ENCODE measurements around the gene SUGCT.
"Not testable (repeated sequence)": the region's sequence is repeated elsewhere in the genome, so short reads cannot be mapped to it uniquely, and the experiment has no call there.

SUGCT gene

DNA sequence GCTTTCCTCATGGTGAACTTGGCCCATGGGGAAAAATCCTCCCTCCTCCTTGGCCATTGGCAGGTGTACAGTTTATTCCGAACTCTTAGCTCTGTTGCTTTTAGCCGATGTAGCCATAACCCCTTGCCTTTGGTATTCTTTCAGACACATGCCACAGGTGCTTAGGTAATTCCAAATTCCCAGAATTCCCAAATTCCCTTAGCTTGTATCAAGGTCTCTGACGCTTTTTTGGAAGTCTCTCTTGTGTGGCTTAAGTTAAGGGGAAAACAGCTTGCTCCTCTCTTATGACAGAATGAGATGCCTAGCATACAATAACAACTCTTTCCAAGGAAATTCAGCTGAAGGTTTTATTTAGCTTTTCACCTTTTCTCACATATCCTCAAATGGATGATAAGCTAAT, 68.0 kb downstream of the SUGCT start:
- no peak for DNase-seq

DNA sequence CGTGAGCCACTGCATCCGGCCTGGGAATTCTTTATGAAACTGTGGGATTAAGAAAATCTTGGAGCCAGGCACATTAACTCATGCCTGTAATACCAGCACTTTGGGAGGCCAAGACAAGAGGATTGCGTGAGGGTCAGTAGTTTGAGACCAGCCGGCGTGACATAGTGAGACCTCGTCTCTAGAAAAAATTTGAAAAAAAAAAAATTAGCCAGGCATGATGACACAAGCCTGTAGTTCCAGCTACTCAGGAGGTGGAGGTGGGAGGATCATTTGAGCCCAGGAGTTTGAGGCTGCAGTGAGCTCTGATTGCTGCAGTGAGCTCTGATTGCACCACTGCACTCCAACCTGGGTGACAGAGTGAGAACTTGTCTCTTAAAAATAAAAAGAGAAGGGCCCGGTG, 69.8 kb downstream of the SUGCT start:
- no peak for DNase-seq

DNA sequence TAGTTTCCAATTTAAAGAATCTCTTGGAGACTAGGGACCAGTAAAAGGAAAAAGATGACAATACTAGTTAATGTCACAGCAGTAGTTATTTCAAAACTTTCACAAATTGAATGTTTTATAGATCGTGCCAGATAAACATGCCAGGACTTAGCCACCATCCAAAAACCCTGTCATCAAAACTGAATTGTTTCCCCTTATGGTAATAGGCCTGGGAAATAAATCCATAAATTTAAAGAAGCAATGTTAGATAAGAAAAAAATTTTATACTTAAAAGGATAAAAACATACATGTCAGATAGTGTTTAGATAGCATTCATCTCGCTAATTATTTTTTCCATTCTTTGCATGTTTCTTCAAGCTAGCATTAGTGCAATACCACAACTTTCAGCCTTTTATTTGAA, 71.2 kb downstream of the SUGCT start:
- no peak for DNase-seq

DNA sequence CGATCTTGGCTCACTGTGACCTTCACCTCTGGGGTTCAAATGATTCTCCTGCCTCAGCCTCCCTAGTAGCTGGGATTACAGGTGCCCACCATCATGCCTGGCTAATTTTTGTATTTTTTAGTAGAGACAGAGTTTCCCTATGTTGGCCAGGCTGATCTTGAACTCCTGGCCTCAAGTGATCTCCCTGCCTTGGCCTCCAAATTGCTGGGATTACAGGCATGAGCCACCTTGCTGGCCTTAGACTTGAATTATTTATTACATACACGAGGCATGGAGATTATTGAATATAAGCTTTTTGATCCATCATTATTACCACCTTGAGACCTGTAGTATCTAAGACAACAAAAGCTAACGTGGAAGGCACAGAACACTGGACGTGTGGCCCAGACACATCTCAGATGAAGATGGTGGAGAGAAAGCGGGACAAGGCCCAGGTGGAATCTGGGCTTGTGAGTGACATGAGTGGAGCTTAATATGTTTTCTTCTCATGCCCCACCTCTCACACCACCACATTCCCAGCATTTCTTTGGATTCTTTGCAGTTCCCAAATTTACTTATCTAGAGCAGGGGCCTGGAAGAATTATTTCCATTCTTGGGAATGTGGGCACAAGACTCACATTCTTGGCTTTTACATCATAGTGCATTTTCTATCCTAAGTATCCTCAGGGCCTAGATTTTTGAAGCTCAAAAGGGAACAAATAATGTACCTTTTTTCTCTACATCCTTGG, 76.6 kb downstream of the SUGCT start:
- DNase-seq: no peak

DNA sequence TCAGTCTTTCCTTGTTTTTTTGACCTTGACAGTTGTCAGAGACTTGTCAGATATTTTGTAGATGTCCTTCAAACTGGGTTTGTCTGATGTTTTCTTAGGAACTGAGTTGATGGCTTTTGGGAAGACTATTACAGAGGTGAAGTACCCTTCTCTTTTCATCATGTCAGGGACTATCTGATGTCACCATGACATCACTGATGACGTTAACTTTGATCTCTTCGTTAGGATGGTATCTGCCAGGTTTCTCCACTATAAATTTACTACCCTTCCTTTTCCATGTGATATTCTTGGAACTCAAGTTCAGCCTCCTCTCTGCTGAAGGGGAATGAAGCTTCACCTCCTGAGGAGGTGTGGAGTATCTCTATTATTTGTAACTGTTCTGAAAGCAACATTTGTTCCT, 78.5 kb downstream of the SUGCT start:
- no peak for DNase-seq

DNA sequence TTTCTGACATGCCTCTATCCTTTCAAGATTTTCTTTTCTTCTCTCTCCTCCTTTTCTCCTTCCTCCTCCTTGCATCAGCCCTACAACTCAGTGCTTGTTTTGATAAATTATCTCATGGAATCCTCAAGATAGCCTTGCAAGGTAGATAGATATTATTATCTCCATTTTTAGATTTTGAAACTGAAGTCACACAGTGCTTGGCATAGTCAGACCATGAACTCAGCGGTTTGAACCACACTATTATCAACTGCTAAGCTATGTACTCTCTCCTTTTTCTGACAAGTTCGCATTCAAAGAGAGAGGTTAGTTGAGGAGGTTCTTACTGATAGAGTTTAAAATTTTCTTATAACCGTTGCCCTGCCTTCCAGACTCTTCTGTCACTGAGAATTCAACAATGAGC, 79.1 kb downstream of the SUGCT start:
- no peak for DNase-seq

DNA sequence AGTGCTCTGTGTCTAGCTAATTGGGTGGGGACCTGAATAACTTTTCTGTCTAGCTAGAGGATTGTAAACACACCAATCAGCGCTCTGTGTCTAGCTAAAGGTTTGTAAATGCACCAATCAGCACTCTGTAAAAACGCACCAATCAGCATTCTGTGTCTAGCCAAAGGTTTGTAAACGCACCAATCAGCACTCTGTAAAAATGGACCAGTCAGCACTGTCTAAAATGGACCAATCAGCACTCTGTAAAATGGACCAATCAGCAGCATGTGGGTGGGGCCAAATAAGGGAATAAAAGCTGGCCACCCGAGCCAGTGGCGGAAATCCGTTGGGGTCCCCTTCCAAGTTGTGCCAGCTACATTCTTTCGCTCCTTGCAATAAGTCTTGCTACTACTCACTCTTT, 83.8 kb downstream of the SUGCT start:
- DNase-seq: not testable (repeated sequence)

DNA sequence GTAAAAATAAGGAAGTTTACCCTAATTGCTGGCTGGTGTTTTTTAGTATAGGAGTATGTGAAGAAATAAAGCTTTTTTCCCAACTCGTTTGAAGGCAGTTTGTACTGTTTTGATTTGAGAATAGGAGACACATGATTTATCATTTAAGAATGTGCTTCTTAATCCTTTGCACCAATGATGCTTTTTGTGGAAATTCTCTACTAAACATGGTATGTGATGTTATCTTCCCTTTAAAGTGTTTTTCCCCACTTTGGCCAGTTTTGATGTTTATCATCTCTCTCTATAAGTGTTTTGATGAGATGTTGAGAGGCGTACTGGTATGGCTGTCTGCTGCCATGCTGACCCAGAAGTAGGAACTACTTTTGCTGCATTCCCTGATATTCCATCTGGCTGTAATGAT, 85.1 kb downstream of the SUGCT start:
- no peak for DNase-seq

DNA sequence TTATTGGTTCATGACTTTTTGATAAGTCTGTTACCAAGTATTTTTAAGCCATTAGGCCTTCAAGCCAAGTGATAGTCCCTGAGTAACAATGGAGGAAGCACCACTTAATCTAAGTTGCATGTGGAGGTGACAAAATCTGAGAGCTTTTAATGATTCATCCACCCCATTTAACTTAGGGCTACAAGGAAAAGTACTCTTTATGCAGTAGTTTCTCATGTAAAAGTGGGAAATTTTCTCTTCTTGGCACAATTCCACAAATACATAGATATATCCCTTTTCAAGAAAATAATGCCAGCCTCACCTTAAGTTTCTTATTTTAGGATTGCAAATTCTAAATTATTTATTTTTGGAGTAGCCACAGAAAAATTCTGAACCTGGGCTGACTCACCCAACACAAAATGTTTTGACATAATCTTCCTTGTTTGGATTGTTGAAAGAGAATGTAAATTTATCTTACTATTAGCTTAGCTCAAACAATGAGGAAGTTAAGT, 85.7 kb downstream of the SUGCT start:
- no peak for DNase-seq

DNA sequence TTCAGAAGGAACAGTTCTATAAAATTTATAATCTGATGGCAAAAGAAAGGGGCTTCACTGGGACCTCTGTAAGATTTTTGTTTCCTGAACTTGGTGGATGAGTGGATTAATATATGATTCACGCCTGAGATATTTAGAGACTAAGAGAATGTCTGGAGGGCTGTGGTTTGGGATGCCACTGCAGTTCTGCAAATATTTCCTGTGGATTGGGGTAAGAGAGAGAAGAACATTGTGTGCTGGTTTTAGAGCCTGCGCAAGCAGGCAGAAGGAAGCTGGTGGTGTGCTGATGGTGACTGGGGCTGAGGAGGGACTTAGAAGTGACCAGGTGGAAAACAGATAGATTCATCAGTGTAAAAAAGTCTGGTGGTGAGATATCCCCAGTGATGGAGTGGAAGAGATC, 87.0 kb downstream of the SUGCT start:
- DNase-seq: no peak

DNA sequence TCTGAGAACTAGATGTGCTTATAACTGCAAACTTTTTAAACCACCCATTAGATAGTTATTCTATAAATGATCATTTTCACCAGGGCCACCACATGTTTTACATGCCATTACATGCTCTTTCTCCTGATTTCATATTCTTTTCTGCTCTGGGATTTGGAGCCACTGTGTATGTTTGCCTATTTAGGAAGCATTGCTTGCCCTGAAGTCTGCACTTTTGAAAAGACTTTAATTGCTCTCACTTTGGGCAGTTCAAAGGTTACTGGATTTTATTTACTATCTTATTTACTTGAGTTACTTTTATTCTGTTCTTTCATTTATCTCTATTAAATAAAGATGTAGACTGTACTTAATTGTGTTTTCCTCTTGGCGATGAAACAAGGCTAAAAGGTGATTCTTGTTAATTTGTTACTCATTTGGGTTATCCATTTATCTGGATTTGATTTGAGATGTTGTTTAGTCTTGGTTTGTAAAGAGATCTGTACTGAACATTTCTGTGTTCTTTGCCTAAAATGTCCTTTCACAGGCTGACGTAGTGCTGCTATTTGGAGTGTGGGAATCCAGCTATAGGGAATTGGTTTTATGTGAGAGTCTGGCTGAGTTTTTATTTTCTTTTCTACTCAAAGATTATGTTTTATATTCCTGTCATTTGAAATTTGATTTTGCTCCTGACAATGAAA, 88.8 kb downstream of the SUGCT start:
- no peak for DNase-seq

DNA sequence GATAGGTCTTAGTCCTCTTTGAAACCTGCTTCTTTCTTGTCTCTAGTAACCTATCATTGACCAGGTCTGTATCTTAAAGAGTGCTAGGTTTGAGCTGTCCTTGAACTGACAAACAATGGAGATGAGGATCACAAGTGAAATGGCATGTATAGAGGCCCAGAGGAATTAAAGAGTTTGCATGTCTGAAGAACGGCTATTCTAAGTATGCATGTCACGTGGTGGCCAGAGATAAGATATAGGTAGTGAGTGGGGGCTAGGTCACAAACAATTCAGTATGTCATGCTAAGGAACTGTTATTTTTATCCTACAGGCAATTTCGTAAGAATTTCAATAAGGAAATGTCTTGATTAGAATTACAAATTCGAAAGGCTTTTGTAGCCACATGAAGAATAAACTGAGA, 95.3 kb downstream of the SUGCT start:
- DNase-seq: no peak

DNA sequence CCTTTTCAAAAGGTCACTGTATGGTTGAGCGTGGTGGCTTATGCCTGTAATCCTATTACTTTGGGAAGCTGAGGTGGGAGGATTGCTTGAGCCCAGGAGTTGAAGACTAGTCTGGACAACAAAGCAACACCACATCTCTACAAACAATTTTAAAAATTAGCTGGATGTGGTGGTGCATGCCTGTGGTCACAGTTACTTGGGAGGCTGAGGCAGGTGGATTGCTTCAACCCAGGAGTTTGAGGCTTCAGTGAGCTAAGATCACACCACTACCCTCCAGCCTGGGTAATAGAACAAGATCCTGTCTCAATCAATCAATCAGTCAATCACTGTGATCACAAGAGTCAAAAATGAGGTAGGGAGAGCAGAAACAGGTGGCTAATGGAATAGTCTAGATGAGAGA, 97.0 kb downstream of the SUGCT start:
- no peak for DNase-seq

DNA sequence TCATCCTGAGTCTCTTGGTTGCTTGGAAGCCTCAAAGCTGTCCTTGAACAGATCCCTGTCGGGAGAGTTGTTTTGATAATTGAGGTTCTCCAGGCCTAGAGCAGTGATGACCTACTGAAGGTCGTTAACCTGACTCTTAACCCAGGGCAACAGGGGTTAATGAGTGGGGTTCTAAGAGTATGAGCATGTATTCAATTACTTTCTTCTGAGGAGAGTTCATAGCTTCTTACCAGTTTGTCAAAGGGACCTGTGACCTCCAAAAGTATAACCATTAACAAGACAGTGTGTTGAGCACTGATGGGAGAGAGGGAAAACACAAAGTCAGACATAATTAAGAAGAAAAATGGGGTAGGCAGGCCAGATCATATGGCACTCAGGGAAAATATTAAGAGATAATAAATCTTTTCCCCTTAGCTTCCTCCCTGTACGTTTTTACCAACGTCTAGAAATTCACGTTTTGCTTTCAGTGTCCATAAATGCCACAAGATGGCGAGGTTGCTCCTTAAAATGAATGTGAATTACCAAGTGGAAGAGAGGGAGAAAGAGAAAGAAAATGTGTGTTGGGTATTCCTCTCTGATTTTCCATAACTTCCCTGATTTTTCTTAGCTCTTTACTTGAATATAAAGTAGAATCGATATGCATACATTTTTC, 97.6 kb downstream of the SUGCT start:
- no peak for DNase-seq

DNA sequence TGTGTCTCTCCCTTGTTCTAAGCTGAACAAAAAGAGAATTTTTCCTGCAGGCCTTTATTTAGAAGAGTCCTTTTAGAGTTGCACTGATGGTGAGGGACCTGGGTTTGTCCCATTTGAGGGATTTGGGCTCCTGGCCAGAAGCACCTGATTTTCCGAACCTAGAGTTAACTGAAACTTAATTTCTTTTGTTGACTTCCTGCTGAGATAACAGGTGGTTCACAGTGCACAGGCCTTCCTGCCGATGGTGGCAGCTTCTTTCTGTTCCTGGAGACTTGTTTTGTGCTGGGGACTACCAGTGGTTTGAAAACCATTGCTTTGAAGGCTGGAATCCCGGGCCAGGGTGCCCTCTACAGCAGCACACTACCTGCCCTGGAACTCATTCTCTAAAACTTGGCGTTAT, 99.2 kb downstream of the SUGCT start:
- DNase-seq: no peak

DNA sequence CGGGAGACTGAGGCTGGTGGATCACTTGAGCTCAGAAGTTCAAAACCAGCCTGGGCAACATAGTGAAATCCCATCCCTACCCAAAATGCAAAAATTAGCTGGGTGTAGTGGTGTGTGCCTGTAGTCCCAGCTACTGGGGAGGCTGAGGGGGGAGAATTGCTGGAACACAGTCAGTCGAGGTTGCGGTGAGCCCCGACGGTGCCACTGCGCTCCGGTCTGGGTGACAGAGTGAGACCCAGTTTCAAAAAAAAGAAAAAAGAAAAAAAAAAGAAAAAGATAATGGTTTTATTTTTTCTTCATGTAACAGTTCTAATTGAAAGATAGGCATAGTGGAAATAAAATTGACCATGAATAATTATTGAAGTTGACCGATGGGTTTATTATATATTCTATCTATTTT, 99.9 kb downstream of the SUGCT start:
- DNase-seq: no peak

DNA sequence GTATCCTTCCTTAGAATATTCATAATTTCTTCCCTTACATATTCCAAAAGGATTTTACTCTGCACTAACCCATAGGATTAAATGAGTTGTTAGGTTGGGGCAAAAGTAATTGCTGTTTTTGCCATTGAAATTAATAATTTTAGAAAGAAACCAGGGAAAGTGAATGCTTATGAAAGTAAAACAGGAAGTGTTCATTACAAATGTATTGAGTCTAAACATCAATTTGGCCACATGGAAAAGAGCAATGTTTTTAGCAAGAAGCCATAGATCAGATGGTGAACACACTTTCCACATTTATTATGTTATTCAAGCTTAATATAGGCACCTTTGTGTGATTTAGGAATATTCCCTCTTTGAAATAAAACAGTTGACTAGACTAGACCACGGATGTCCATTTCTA, 102.9 kb downstream of the SUGCT start:
- no peak for DNase-seq

DNA sequence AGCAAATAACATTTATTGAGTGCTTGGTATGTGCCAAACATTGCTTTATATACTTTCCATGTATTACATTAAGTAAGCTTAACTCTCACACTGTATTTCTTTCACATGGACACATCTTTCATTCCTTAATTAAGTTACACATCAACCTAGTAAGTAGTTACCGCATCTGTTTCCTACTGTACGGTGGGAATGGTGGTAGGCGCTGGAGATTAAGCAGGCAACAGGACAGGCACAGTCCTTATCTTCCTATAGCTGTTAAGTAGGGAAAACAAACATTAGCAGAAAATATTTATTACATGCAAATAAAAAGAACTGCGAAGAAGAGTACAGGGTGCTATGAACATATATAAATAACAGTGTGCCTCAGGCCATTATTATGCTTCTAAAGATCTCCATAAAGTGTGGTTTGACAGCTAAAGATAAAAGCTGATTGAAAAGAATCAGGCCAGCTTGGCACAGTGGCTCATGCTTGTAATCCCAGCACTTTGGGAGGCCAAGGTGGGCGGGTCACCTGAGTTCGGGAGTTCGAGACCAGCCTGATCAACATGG, 105.0 kb downstream of the SUGCT start:
- DNase-seq: no peak

DNA sequence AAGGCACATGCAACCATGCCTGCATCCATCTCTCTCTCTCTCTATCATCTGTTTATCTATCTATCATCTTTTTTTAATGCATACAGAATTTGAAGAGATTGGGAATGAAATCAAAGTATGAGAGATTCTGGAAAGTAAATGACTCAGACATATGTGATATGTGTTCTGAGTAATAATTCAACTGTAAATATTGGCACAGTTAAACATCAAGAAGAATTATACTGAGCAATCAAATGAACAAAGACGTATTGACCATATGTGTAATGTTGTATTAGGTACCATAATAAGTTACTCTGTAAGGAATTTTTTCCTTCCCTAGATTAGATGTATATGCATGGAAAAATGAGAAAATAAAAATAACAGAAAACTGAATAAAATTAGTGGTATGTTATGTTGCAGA, 108.3 kb downstream of the SUGCT start:
- no peak for DNase-seq

DNA sequence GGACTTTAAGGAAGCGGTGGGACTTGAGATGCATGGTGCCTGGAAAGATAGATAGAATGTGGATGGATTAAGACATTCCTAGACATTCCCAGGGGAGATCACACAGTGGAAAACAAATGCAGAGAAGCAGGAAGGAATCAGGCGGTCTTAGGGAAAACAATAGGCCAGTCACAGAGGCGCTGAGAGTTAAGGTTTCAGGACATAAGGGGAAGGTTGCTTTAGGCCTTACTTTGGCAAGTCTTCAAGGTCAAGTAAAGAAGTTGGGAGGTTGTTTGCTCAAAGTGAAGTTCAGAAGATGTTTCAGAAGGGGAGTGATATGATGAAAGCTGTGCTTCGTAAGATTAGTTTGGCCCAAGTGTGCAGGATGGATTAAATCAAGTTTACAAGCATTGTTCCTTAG, 109.4 kb downstream of the SUGCT start:
- no peak for DNase-seq

DNA sequence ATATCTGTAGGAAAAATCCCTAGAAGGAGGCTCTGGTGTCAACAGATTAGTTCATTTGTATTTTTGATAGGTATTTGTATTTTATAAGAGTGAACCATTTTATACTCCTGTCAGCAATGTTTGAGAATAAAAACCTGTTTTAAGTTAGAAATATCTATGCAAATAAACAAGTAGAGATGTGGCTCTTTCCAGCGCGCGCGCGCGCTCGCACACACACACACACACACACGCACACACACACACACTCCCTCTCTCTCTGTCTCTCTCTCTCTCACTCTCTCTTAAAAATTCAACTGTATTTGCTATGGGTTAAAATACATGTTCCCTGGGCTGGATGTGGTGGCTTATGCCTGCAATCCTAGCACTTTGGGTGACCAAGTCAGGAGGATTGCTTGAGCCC, 113.9 kb downstream of the SUGCT start:
- DNase-seq: no peak

DNA sequence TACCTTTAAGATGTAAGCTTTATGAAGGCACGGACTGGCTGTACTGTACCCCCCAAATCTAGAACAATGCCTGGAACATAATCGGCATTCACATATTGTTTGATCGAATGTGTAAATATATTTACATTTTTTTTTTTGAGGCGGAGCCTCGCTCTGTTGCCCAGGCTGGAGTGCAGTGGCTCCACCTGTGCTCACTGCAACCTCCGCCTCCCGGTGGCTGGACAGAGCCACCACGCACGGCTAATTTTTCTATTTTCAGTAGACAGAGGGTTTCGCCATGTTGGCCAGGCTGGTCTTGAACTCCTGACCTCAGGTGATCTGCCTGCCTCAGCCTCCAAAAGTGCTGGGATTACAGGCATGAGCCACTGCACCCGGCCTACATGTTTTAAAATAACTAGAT, 118.6 kb downstream of the SUGCT start:
- DNase-seq: not testable (repeated sequence)

DNA sequence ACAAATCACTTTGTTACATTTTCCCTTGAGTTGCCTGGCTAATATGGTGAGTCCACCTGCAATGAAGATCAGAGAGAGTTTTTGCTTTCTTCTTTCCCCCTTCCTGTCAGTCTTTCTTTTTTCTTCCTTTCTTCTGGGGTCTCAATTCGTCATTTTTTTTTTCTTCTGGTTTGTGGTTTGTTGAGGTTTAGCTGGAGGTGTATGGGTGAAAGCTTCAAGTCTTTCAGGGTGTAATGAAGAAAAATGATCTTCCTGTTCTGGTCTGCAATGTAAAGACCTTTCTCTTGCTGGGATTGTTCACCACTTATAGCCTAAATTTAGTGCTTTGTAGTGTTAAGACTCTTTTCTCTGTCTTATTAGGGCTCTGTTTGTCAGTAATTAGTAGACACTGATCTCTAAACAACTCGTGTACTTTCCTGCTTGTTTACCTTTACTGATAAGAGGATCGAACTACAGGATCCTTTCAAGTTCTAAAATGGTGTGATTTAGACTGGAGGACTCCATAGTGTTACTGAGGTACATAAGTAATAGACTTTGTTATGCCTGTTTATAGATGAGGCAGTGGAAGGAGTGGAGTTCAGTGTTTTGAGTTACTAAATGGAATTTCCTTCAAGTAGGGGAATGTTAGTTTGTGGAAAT, 129.1 kb downstream of the SUGCT start:
- DNase-seq: no peak

DNA sequence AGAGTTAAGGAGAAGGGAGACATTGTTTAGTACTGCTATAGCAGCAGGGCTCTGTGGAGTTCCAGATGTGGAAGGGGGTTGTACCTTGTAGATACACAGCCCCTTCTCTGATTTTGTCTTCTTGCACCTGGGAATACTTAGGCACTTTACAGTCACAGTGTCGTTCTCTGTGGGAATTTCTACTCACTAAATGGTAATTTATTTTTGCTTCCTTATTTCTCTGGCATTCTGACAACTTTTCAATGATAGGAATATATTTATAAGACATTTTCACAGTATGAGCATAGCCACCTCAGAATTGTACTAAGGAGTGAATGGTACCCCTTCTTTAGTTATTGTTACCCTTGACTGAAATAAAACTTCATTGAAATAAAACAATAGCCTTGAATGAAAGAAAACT, 132.8 kb downstream of the SUGCT start:
- DNase-seq: no peak

All from NCI-H187 (cell line).